Measurements from ENCODE around the gene HS6ST1.

The HS6ST1 gene

DNA sequence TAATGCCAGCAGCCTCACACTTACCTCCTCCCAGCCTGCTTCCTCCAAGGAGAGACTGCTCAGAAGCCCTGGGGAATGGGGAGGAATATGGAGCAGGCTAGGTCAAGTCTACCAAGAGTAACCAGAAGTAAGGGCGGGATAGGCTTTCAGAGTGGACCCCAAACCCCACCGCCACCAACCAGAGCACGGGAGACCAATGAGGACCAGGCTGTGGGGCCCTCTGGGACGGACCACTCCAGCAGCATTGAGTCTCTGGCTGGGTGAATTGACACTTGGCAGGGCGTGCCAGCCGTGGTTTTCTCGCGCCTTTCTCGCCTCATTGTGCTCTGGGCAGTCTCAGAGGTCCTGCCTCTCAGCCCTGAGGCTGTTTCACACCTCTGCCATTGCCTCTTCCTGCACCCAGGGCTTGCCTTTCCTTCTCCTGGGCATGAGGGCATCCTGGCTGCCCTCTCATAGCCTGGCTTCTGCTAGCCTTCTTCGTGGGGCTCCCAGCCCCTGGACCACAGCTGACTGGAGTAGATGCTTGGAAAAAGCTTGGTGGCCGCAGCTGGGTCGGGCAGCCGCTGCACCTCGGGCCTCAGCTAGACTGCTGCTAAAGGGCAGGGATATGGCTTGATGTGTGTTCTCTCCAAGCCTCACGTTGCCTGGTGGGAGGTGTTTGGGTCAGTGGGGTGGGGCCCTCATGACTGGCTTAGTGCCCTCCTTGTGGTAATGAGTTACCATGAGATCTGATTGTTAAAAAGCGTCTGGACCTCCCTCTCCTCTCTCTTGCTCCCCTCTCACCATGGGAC, 40.5 kb upstream of the HS6ST1 start:
- H3K4me3 ChIP-seq (ENCODE audit: low read depth, low read length) = no peak overlapping the region
- no peak for TF ChIP-seq CTCF (IDR thresholded peaks at IDR 0.05; ENCODE audit: low read depth, low read length, missing control alignments)
- no peak for DNase-seq (ENCODE audit: low read depth)

DNA sequence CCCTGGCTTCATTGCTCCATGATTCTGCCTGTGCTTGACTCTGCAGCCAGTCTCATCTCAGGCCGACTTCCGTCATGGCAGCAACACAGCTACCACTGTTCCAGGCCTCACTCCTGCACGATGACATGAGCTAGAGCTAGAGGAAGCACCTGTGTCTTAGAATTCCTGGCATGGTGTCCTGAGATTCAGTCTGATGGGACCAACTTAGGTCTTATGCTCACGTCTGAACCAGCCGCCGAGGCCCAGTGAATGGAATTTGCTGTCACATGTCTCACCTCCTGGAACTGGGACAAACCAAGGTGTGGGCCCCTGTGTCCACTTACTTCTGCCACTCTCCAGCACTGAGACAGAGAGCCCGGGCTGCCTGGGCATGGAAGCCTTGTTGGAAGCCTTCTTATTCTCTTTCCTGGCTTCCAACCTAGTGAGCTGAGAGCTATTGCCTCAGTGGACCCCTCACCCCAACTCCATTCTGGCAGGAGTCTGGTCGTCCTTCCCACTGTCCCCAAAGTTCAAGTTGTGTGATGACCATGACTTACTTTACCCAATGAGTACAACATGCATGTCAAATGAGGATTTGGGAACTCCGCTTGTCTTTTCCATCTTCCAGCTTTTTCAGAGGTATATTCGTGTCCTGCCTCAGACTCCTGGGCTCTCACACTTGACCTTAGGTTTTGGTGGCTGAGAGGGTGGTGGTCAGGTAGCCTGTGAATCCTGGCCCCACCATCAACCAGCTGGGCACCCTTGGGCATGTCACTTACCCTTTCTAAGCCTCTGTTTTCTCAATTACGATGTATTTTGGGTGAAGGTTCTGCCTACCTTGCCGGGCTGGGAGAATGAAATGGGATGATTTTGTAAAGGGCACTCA, 39.1 kb upstream of the HS6ST1 start:
- TF ChIP-seq CTCF (IDR thresholded peaks at IDR 0.05; ENCODE audit: low read depth, low read length, missing control alignments) = no peak
- H3K4me3 ChIP-seq (ENCODE audit: low read depth, low read length) = no peak overlapping the region
- no peak for DNase-seq (ENCODE audit: low read depth)

- no peak overlapping the region for H3K4me3 ChIP-seq (ENCODE audit: low read depth, low read length)
- no peak for TF ChIP-seq CTCF (IDR thresholded peaks at IDR 0.05; ENCODE audit: low read depth, low read length, missing control alignments)
- no peak for DNase-seq (ENCODE audit: low read depth)
Observed at GRCh38 chr2:128356127-128356526, 37.5 kb upstream of the HS6ST1 start.

DNA sequence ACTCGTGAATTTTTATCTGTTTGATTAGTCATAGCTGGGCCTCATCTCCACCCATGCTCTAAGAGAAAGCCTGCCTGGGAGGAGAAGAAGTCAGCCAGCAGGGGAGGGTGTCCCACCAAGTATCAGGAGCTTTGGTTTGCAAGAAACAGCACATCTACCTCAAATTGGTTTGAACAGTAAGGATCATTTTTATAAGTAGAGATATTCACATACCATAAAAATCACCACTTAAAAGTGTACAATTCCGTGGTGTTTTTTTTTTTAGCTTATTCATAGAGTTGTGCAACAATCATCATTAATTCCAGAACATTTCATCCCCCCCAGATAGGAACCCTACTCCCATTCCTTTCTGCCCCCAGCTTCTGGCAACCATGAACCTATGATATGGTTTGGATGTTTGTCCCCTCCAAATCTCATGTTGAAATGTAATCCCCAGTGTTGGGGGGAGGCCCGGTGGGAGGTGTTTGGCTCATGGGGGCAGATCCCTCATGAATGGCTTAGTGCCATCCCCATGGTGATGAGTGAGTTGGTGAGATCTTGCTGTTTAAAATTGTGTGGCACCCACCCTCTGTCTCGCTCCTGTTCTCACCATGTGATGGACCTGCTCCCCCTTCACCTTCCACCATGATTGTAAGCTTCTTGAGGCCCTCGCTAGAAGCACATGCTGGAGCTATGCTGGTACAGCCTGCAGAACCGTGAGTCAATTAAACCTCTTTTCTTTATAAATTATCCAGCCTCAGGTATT, 36.2 kb upstream of the HS6ST1 start:
- no peak overlapping the region for H3K4me3 ChIP-seq (ENCODE audit: low read depth, low read length)
- TF ChIP-seq CTCF (IDR thresholded peaks at IDR 0.05; ENCODE audit: low read depth, low read length, missing control alignments) = no peak
- no peak for DNase-seq (ENCODE audit: low read depth)

GRCh38 chr2:128354161-128354560, 35.5 kb upstream of the HS6ST1 start:
- no peak for TF ChIP-seq CTCF (IDR thresholded peaks at IDR 0.05; ENCODE audit: low read depth, low read length, missing control alignments)
- no peak for DNase-seq (ENCODE audit: low read depth)
- no peak overlapping the region for H3K4me3 ChIP-seq (ENCODE audit: low read depth, low read length)

- no peak overlapping the region for H3K4me3 ChIP-seq (ENCODE audit: low read depth, low read length)
- TF ChIP-seq CTCF (IDR thresholded peaks at IDR 0.05; ENCODE audit: low read depth, low read length, missing control alignments) = no peak
- no peak for DNase-seq (ENCODE audit: low read depth)
Observed at GRCh38 chr2:128350736-128351135, 32.1 kb upstream of the HS6ST1 start.
